Colonic mucosa (tissue), 4 donors: ENCODE results near the gene ZNF337. TPM values are rescaled to one million over a fixed set of nuclear protein-coding genes. Genes with fewer than 3 reads are reported as not detected.

Experiments used
- DNase-seq: peaks from one replicate; pipeline ENCODE4 v3.0.0-alpha.2; 2020
- H3K27ac ChIP-seq: fragments of 200-600 bp; one replicate; pipeline ENCODE4 v1.8.0; 2021
- H3K27me3 ChIP-seq: fragments of 200-600 bp; one replicate; pipeline ENCODE4 v1.8.0; 2021
- H3K36me3 ChIP-seq: fragments of 200-600 bp; one replicate; pipeline ENCODE4 v1.8.0; 2021
- H3K4me1 ChIP-seq: fragments of 200-600 bp; one replicate; pipeline ENCODE4 v1.8.0; 2021; ENCODE audit warnings: mild to moderate bottlenecking
- H3K4me3 ChIP-seq: fragments of 200-600 bp; one replicate; pipeline ENCODE4 v1.8.0; 2021
- H3K9ac ChIP-seq, 2 donors: one replicate each; pipeline ENCODE4 v1.7.0; 2013; ENCODE audit warnings: control low read depth in 2 of 2, low read depth in 2 of 2, low read length in 2 of 2
- H3K9me3 ChIP-seq: fragments of 200-600 bp; one replicate; pipeline ENCODE4 v1.8.0; 2021
- intact Hi-C: fragments of 100-400 bp; cut with DNase I; formaldehyde crosslinking; loops from one replicate; pipeline ENCODE4 v1.14.1; 2022
- total RNA-seq, 2 donors: library from RNA; stranded (reverse); fragmentation: NEBNext Ultra II Directional in 1 of 2; extraction: Animal tissue kit (Norgen Biotek cat#: 25700) in 1 of 2; gene quantifications; one replicate each; pipeline ENCODE4 v1.2.1, GENCODE V29; 2021
- TF ChIP-seq, protein P1 (sequence below): fragments of 200-600 bp; IDR thresholded peaks from one replicate; pipeline ENCODE4 v1.8.0; 2022; ENCODE audit warnings: antibody characterized with exemption, mild to moderate bottlenecking
- donor health status: healthy.
- donor health status: DM: no; HTN: no; CAD: no.
- donor health status: DM: no; HTN: no; CAD: no.

Gene ZNF337
- 1 to 10 TPM; 6.2 to 6.7 TPM for total RNA-seq

DNA sequence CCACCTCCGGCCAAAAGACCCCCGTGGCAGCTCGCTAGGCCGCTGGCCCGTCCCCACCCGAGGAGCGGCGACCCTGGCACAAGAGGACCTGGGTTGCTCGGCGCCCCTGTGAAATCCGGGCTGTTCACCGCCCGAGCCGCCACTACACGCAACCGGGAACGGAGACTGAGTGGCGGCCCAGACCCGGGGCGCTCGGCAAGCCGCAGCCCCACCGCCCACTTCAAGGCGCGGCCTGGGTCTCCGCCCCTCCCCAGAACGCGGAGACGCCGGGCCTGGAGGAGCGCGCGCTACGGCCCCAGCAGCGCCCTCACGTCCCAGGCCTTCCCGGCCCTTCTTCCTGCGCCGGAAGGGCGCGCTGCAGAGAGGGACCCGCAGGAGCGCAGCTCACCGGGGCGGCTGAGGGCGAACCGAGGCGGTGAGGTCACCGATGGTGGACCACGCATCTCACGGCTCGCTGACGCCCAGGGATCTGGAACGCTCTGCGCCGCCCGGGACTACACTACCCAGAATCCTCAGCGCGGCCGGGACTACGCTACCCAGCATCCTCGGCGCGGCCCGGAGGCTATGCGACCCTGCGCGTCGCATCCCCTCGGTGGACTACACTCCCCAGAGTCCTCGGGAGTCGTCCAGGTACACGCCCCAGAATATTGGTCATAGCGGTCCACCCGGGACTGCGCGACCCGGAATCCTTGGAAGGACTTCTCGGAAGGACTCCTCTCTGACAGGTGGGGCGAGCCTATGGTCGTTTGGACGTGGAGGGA, at the start of gene ZNF337:
TSS of gene ZNF337 (minus strand) at position 483 of the 761 bp plus-strand sequence. CDS start 10,436 bp downstream, outside the sequence.
- peak within 1 kb of the TSS; percentile 69 to 96 for H3K9ac ChIP-seq
- no peaks in the 10 kb centered on the region for H3K9me3 ChIP-seq
- no peaks in the 10 kb centered on the region for H3K36me3 ChIP-seq
- DNase-seq = peak; percentile 95
- peak within 1 kb of the TSS; percentile 86 for H3K27ac ChIP-seq
- H3K27me3 ChIP-seq = no peaks in the 10 kb centered on the region
- H3K4me1 ChIP-seq = peaks cover 5% of the 10 kb centered on the region
- intact Hi-C loops = no loop called here
- peak within 1 kb of the TSS; percentile 94 for H3K4me3 ChIP-seq
- TF ChIP-seq, protein P1, sequence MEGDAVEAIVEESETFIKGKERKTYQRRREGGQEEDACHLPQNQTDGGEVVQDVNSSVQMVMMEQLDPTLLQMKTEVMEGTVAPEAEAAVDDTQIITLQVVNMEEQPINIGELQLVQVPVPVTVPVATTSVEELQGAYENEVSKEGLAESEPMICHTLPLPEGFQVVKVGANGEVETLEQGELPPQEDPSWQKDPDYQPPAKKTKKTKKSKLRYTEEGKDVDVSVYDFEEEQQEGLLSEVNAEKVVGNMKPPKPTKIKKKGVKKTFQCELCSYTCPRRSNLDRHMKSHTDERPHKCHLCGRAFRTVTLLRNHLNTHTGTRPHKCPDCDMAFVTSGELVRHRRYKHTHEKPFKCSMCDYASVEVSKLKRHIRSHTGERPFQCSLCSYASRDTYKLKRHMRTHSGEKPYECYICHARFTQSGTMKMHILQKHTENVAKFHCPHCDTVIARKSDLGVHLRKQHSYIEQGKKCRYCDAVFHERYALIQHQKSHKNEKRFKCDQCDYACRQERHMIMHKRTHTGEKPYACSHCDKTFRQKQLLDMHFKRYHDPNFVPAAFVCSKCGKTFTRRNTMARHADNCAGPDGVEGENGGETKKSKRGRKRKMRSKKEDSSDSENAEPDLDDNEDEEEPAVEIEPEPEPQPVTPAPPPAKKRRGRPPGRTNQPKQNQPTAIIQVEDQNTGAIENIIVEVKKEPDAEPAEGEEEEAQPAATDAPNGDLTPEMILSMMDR = no peak

DNA sequence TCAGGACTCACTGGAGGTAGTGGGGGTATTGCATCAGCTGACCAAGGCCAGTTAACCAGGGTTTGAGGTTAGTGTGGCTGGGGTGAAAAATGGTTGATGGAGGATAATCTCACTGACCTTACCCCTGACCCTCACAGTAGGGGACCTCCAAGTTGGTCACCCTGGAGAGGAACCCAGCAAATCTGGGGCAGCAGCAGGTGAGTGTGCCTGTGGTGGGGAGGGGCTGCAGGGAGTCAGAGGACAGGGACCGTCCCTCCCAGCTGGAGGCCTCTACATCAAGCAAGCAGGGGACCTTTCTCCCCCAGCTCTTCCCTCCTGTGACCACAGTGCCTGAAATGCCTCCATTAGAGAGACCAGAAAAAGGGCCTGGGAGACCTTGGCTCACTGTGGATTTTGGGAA, 49.1 kb upstream of the ZNF337 start:
- TF ChIP-seq, protein P1 = no peak
- intact Hi-C loops = no loop called here
- no peak for DNase-seq

DNA sequence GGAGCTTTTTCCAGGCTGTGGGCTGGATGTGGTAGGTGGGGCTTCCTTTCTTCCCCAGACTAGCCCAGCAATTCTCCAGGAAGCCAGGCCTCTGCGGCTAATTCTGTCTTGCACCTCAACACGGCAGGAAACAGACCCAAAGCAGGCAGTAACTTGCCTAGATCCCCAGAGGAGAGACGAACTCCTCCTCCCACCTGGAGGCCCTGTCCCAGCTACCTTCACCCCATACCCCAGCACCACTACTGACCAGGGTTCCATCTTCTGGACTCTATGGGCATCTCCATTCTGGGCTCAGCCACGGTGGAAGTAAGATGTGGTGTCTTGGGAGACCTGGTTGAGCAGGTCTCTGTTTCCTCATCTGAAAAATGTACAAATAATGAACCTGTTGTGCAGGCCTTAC, 48.4 kb upstream of the ZNF337 start:
- intact Hi-C loops = no loop called here
- Histone ChIP-seq H3K27ac (no peak overlapping the region), H3K9me3 (no peaks in the 10 kb centered on the region), H3K9ac (no peak overlapping the region), H3K36me3 (no peaks in the 10 kb centered on the region), H3K4me1 (no peaks in the 10 kb centered on the region), H3K27me3 (no peaks in the 10 kb centered on the region), H3K4me3 (no peak overlapping the region)
- TF ChIP-seq, protein P1 = no peak
- DNase-seq = no peak

More for the DNA sequence above, 49.1 kb upstream of the ZNF337 start:
- Histone ChIP-seq H3K4me3 (no peak overlapping the region), H3K9me3 (no peaks in the 10 kb centered on the region), H3K4me1 (no peaks in the 10 kb centered on the region), H3K27me3 (no peaks in the 10 kb centered on the region), H3K27ac (no peak overlapping the region), H3K9ac (no peak overlapping the region), H3K36me3 (no peaks in the 10 kb centered on the region)

DNA sequence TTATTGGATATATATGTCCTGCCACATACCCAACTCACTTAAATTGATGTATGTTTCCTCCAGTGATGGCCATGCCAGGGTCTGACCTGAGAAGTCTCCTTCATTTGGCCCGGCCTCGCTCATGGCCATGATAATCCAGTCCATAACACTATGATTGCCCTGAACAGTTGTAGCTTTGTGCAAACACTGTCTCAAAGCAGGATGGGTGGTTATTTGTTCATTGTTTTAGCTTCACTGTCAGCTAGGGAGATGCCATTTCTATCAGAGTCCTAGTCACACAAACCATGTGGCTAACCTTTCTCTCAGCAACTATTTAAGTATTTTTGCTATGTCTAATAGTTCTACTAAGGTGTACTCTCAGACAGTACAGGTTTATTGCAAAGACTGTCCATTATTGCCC, 47.6 kb upstream of the ZNF337 start:
- Histone ChIP-seq H3K9me3 (no peaks in the 10 kb centered on the region), H3K9ac (no peak overlapping the region), H3K36me3 (no peaks in the 10 kb centered on the region), H3K27me3 (no peaks in the 10 kb centered on the region), H3K27ac (no peak overlapping the region), H3K4me3 (no peak overlapping the region), H3K4me1 (no peaks in the 10 kb centered on the region)
- no peak for DNase-seq
- intact Hi-C loops = no loop called here
- TF ChIP-seq, protein P1 = no peak

DNA sequence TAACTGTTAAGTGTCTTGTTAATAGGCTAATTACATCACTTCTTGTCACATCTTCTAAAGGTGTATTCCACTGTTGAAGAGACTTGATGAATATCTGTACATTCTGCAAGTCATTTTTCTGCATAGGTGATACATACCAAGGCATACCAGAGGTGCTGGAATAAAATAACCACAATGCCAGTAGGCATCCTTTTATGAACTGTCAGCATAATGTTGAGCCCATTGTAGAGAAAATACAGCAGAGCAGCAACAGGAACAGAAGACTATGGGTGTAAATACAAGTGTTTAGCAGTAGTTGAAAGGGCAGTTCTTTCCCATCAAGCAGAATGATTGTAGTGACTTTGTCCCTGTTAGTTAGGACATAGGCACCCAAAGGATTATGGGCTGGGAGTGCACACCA, 44.4 kb upstream of the ZNF337 start:
- no peaks in the 10 kb centered on the region for H3K27me3 ChIP-seq
- no peak for DNase-seq
- TF ChIP-seq, protein P1 = no peak
- H3K27ac ChIP-seq = no peak overlapping the region
- H3K4me1 ChIP-seq = no peaks in the 10 kb centered on the region
- H3K36me3 ChIP-seq = no peaks in the 10 kb centered on the region
- intact Hi-C loops = no loop called here
- no peaks in the 10 kb centered on the region for H3K9me3 ChIP-seq
- H3K4me3 ChIP-seq = no peak overlapping the region
- H3K9ac ChIP-seq = no peak overlapping the region
